ENCODE results near the gene GALNT5.

DNA sequence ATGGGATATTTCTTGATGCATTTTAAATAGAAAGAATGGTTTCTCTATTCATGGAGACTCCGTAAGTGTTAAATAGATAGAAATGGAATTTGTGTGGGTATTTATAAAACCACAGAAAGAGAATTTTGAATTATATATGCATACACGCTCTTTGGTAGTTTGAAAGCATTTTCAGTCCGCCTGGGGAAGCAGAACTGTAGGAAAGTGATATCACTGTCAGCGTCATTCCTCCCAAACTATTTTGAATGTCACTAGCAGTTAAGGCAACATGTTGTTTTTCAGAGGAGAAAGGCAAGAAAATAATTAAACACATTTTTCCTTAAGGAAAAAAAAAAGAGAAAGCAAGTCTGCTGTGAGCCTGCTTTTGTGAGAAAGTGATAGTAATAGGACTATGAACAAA lies 76.8 kb downstream of the GALNT5 start:
- TF ChIP-seq, protein P1, sequence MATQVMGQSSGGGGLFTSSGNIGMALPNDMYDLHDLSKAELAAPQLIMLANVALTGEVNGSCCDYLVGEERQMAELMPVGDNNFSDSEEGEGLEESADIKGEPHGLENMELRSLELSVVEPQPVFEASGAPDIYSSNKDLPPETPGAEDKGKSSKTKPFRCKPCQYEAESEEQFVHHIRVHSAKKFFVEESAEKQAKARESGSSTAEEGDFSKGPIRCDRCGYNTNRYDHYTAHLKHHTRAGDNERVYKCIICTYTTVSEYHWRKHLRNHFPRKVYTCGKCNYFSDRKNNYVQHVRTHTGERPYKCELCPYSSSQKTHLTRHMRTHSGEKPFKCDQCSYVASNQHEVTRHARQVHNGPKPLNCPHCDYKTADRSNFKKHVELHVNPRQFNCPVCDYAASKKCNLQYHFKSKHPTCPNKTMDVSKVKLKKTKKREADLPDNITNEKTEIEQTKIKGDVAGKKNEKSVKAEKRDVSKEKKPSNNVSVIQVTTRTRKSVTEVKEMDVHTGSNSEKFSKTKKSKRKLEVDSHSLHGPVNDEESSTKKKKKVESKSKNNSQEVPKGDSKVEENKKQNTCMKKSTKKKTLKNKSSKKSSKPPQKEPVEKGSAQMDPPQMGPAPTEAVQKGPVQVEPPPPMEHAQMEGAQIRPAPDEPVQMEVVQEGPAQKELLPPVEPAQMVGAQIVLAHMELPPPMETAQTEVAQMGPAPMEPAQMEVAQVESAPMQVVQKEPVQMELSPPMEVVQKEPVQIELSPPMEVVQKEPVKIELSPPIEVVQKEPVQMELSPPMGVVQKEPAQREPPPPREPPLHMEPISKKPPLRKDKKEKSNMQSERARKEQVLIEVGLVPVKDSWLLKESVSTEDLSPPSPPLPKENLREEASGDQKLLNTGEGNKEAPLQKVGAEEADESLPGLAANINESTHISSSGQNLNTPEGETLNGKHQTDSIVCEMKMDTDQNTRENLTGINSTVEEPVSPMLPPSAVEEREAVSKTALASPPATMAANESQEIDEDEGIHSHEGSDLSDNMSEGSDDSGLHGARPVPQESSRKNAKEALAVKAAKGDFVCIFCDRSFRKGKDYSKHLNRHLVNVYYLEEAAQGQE (tag by site-specific recombination; IDR thresholded peaks at IDR 0.05), result no peak
- TF ChIP-seq, protein P2, sequence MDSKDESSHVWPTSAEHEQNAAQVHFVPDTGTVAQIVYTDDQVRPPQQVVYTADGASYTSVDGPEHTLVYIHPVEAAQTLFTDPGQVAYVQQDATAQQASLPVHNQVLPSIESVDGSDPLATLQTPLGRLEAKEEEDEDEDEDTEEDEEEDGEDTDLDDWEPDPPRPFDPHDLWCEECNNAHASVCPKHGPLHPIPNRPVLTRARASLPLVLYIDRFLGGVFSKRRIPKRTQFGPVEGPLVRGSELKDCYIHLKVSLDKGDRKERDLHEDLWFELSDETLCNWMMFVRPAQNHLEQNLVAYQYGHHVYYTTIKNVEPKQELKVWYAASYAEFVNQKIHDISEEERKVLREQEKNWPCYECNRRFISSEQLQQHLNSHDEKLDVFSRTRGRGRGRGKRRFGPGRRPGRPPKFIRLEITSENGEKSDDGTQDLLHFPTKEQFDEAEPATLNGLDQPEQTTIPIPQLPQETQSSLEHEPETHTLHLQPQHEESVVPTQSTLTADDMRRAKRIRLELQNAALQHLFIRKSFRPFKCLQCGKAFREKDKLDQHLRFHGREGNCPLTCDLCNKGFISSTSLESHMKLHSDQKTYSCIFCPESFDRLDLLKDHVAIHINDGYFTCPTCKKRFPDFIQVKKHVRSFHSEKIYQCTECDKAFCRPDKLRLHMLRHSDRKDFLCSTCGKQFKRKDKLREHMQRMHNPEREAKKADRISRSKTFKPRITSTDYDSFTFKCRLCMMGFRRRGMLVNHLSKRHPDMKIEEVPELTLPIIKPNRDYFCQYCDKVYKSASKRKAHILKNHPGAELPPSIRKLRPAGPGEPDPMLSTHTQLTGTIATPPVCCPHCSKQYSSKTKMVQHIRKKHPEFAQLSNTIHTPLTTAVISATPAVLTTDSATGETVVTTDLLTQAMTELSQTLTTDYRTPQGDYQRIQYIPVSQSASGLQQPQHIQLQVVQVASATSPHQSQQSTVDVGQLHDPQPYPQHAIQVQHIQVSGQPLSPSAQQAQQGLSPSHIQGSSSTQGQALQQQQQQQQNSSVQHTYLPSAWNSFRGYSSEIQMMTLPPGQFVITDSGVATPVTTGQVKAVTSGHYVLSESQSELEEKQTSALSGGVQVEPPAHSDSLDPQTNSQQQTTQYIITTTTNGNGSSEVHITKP (tag by site-specific recombination; IDR thresholded peaks at IDR 0.05), result no peak
- TF ChIP-seq ZNF707 (tag by site-specific recombination; IDR thresholded peaks at IDR 0.05) (no peak), ZNF777 (tag by site-specific recombination; IDR thresholded peaks at IDR 0.05; ENCODE audit: borderline replicate concordance) (no peak), ZNF473 (tag by site-specific recombination; IDR thresholded peaks at IDR 0.05) (no peak), GFI1B (tag by site-specific recombination; IDR thresholded peaks at IDR 0.05) (no peak), ZNF311 (tag by site-specific recombination; IDR thresholded peaks at IDR 0.05; ENCODE audit: borderline replicate concordance) (no peak), ZNF560 (tag by site-specific recombination; IDR thresholded peaks at IDR 0.05; ENCODE audit: borderline replicate concordance) (no peak)
- TF ChIP-seq, protein P3, sequence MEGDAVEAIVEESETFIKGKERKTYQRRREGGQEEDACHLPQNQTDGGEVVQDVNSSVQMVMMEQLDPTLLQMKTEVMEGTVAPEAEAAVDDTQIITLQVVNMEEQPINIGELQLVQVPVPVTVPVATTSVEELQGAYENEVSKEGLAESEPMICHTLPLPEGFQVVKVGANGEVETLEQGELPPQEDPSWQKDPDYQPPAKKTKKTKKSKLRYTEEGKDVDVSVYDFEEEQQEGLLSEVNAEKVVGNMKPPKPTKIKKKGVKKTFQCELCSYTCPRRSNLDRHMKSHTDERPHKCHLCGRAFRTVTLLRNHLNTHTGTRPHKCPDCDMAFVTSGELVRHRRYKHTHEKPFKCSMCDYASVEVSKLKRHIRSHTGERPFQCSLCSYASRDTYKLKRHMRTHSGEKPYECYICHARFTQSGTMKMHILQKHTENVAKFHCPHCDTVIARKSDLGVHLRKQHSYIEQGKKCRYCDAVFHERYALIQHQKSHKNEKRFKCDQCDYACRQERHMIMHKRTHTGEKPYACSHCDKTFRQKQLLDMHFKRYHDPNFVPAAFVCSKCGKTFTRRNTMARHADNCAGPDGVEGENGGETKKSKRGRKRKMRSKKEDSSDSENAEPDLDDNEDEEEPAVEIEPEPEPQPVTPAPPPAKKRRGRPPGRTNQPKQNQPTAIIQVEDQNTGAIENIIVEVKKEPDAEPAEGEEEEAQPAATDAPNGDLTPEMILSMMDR (tag by site-specific recombination; IDR thresholded peaks at IDR 0.05), result no peak
- TF ChIP-seq, protein P4, sequence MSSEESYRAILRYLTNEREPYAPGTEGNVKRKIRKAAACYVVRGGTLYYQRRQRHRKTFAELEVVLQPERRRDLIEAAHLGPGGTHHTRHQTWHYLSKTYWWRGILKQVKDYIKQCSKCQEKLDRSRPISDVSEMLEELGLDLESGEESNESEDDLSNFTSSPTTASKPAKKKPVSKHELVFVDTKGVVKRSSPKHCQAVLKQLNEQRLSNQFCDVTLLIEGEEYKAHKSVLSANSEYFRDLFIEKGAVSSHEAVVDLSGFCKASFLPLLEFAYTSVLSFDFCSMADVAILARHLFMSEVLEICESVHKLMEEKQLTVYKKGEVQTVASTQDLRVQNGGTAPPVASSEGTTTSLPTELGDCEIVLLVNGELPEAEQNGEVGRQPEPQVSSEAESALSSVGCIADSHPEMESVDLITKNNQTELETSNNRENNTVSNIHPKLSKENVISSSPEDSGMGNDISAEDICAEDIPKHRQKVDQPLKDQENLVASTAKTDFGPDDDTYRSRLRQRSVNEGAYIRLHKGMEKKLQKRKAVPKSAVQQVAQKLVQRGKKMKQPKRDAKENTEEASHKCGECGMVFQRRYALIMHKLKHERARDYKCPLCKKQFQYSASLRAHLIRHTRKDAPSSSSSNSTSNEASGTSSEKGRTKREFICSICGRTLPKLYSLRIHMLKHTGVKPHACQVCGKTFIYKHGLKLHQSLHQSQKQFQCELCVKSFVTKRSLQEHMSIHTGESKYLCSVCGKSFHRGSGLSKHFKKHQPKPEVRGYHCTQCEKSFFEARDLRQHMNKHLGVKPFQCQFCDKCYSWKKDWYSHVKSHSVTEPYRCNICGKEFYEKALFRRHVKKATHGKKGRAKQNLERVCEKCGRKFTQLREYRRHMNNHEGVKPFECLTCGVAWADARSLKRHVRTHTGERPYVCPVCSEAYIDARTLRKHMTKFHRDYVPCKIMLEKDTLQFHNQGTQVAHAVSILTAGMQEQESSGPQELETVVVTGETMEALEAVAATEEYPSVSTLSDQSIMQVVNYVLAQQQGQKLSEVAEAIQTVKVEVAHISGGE (tag by site-specific recombination; conservative IDR thresholded peaks at IDR 0.05; ENCODE audit: low read depth), result no peak
- TF ChIP-seq, protein P5, sequence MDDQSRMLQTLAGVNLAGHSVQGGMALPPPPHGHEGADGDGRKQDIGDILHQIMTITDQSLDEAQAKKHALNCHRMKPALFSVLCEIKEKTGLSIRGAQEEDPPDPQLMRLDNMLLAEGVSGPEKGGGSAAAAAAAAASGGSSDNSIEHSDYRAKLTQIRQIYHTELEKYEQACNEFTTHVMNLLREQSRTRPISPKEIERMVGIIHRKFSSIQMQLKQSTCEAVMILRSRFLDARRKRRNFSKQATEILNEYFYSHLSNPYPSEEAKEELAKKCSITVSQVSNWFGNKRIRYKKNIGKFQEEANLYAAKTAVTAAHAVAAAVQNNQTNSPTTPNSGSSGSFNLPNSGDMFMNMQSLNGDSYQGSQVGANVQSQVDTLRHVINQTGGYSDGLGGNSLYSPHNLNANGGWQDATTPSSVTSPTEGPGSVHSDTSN (CRISPR knock-in tag; IDR thresholded peaks at IDR 0.05), result no peak

Data from HEK293 (cell line).